Stimulated activated CD4-positive, alpha-beta T cell treated with anti-CD3 and anti-CD28 coated beads, TNF-alpha, amount 100 ng/mL, for 48 hours (primary cell): ENCODE results near the gene STK17B.
"Not testable (repeated sequence)": the region's sequence is repeated elsewhere in the genome, so short reads cannot be mapped to it uniquely, and the experiment has no call there.

Source experiments
- DNase-seq, 3 donors: peaks; one replicate each; pipeline ENCODE4 v3.0.0-alpha.2; 2020; ENCODE audit warnings: low read depth in 3 of 3

STK17B gene

GRCh38 chr2:196171248-196171871, at the start of gene STK17B:
Gene STK17B (minus strand): TSS chr2:196171578. CDS start chr2:196163383, 8,195 bp downstream.
- peak; percentile 95 to 99 (median 96) for DNase-seq

GRCh38 chr2:196220671-196221070, 49.3 kb upstream of the STK17B start:
- no peak for DNase-seq

GRCh38 chr2:196219671-196220070, 48.3 kb upstream of the STK17B start:
- DNase-seq, result no peak

GRCh38 chr2:196218106-196218505, 46.7 kb upstream of the STK17B start:
- DNase-seq, result no peak

GRCh38 chr2:196217116-196217515, 45.7 kb upstream of the STK17B start:
- DNase-seq, result no peak

GRCh38 chr2:196215376-196215775, 44.0 kb upstream of the STK17B start:
- DNase-seq, result no peak

- no peak for DNase-seq
Observed at GRCh38 chr2:196214156-196214555, 42.8 kb upstream of the STK17B start.

- no peak for DNase-seq
Observed at GRCh38 chr2:196213252-196213980, 42.0 kb upstream of the STK17B start.

GRCh38 chr2:196208915-196209314, 37.5 kb upstream of the STK17B start:
- DNase-seq, result no peak

- DNase-seq, result no peak
Observed at GRCh38 chr2:196206804-196207203, 35.4 kb upstream of the STK17B start.

GRCh38 chr2:196205881-196206435, 34.6 kb upstream of the STK17B start:
- no peak for DNase-seq

GRCh38 chr2:196205011-196205766, 33.8 kb upstream of the STK17B start:
- DNase-seq, result no peak

- no peak for DNase-seq
Observed at GRCh38 chr2:196201229-196202009, 30.0 kb upstream of the STK17B start.

- no peak for DNase-seq
Observed at GRCh38 chr2:196200557-196200956, 29.2 kb upstream of the STK17B start.

- DNase-seq, result no peak
Observed at GRCh38 chr2:196195758-196196157, 24.4 kb upstream of the STK17B start.

- DNase-seq, result no peak
Observed at GRCh38 chr2:196195302-196195701, 23.9 kb upstream of the STK17B start.

GRCh38 chr2:196191541-196191940, 20.2 kb upstream of the STK17B start:
- no peak for DNase-seq

- DNase-seq, result no peak
Observed at GRCh38 chr2:196187898-196188458, 16.6 kb upstream of the STK17B start.

GRCh38 chr2:196187175-196187700, 15.9 kb upstream of the STK17B start:
- not testable (repeated sequence) for DNase-seq

- no peak for DNase-seq
Observed at GRCh38 chr2:196186266-196186980, 15.0 kb upstream of the STK17B start.
